Chondrocyte (in vitro differentiated cells): ENCODE data around the gene NOXA1. TPM values are rescaled to one million over a fixed set of nuclear protein-coding genes. Genes with fewer than 3 reads are reported as not detected.

ENCODE experiments used
- DNase-seq: peaks from one replicate; pipeline ENCODE4 v3.0.0; 2021; ENCODE audit warnings: mixed read lengths, low spot score
- H3K27ac Mint-ChIP-seq: one replicate; pipeline ENCODE4 v1.8.0; 2021; ENCODE audit warnings: mild to moderate bottlenecking, moderate library complexity, mixed read lengths; ENCODE audit not compliant: unreplicated experiment
- H3K27me3 Mint-ChIP-seq: 2 replicates; pipeline ENCODE4 v1.8.0; 2021; ENCODE audit warnings: low read depth, mixed read lengths
- H3K36me3 Mint-ChIP-seq: 2 replicates; pipeline ENCODE4 v1.8.0; 2021; ENCODE audit warnings: low read depth, mixed read lengths
- H3K4me1 Mint-ChIP-seq: 2 replicates; pipeline ENCODE4 v1.8.0; 2021; ENCODE audit warnings: low read depth, mild to moderate bottlenecking, mixed read lengths
- H3K4me3 Mint-ChIP-seq: one replicate; pipeline ENCODE4 v1.8.0; 2021; ENCODE audit warnings: mild to moderate bottlenecking, moderate library complexity, mixed read lengths; ENCODE audit not compliant: unreplicated experiment
- H3K9me3 Mint-ChIP-seq: 2 replicates; pipeline ENCODE4 v1.8.0; 2021; ENCODE audit warnings: low read depth, mixed read lengths
- microRNA-seq: library from miRNA; unstranded; fragments of <30 nt; microRNA quantifications from one replicate; pipeline ENCODE4 v1.2.0, GENCODE V29; 2020; ENCODE audit warnings: borderline number of aligned reads
- total RNA-seq: library from RNA; stranded (reverse); gene quantifications from 3 replicates; pipeline ENCODE4 v1.2.1, GENCODE V29; 2021
- TF ChIP-seq, protein P1 (sequence below): fragments of 200-600 bp; sonication (generic); IDR thresholded peaks from 2 replicates; pipeline ENCODE4 v1.5.0; 2021; ENCODE audit warnings: antibody characterized with exemption, mild to moderate bottlenecking, moderate library complexity

NOXA1 gene
- total RNA-seq, 1 donor from 2014 or later: 2.0 TPM

DNA sequence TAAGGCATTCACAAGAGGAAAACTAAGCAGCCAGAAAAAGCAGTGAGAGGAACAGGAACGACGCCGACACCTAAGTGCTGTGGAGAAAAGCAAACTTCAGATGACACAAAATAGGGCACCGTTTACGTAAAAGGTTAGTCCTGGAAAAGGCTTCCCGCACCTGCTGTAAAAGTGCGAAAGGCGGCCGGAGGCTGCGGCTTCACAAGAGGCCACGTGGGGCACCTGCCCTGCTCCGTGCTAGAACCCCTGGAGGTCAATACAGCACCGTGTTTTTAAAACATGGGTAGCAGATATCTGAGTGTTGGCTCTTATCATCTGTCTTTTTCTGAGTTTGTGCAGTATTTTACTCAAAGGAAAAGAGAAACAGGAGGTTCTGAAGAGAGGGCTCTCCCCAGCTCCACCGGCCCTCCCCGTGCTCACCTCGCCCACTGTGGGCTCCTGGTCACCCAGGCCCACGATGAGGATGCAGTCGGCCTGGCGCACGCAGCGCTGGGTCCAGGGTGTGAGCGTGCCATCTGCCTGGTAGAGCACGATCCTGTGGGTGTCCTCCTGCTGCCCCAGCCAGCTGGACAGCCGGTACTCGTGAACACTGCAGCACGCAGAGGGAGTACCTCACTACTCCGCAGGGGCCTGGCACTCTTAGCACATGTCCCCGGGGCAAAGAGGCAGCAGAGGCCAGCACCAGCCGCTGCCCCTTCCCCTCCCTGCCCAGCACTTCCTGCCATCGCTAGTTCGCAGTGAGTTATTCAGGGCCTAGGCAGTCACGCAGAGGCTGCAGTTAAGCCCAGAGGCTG lies 56.9 kb downstream of the NOXA1 start:
- TF ChIP-seq, protein P1, sequence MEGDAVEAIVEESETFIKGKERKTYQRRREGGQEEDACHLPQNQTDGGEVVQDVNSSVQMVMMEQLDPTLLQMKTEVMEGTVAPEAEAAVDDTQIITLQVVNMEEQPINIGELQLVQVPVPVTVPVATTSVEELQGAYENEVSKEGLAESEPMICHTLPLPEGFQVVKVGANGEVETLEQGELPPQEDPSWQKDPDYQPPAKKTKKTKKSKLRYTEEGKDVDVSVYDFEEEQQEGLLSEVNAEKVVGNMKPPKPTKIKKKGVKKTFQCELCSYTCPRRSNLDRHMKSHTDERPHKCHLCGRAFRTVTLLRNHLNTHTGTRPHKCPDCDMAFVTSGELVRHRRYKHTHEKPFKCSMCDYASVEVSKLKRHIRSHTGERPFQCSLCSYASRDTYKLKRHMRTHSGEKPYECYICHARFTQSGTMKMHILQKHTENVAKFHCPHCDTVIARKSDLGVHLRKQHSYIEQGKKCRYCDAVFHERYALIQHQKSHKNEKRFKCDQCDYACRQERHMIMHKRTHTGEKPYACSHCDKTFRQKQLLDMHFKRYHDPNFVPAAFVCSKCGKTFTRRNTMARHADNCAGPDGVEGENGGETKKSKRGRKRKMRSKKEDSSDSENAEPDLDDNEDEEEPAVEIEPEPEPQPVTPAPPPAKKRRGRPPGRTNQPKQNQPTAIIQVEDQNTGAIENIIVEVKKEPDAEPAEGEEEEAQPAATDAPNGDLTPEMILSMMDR: no peak
- Mint-ChIP-seq H3K27me3 (no peaks in the 10 kb centered on the region), H3K27ac (no peak overlapping the region), H3K9me3 (peaks cover 11% of the 10 kb centered on the region), H3K4me1 (peaks cover 20% of the 10 kb centered on the region), H3K4me3 (no peak overlapping the region), H3K36me3 (peaks cover 10% of the 10 kb centered on the region)
- DNase-seq: no peak

- Mint-ChIP-seq H3K36me3 (peaks cover 5% of the 10 kb centered on the region), H3K9me3 (peaks cover 6% of the 10 kb centered on the region), H3K4me1 (peaks cover 20% of the 10 kb centered on the region), H3K27me3 (no peaks in the 10 kb centered on the region), H3K4me3 (no peak overlapping the region), H3K27ac (no peak overlapping the region)
- DNase-seq: peak; percentile 92
- TF ChIP-seq, protein P1: no peak
Measured at GRCh38 chr9:137480686-137481683, 57.8 kb downstream of the NOXA1 start.

- Mint-ChIP-seq H3K4me3 (no peak overlapping the region), H3K27me3 (no peaks in the 10 kb centered on the region), H3K27ac (peak overlapping the region; percentile 19), H3K36me3 (peaks cover 2% of the 10 kb centered on the region), H3K4me1 (peaks cover 20% of the 10 kb centered on the region), H3K9me3 (no peaks in the 10 kb centered on the region)
- TF ChIP-seq, protein P1: no peak
- DNase-seq: no peak
Measured at GRCh38 chr9:137482094-137482781, 59.0 kb downstream of the NOXA1 start.

Small RNA genes within 50 kb of the gene (microRNA-seq; reads per million reads assigned to microRNA genes)
- 7.8 reads per million, percentile 15 among the genes with 10 or more reads in this experiment for gene MIR7114

Other genes starting within 250 kb of the NOXA1 start
- 40.3 to 62.6 TPM (median 41.0 TPM) in 3 replicates for gene ANAPC2, start 234.8 kb upstream of the NOXA1 start, total RNA-seq
- gene SSNA1, start 234.7 kb upstream of the NOXA1 start, total RNA-seq: 54.5 to 57.8 TPM (median 55.5 TPM) in 3 replicates
- gene TPRN, start 222.7 kb upstream of the NOXA1 start, total RNA-seq: 19.5 to 20.0 TPM (median 19.7 TPM) in 3 replicates
- gene TMEM203, start 217.7 kb upstream of the NOXA1 start, total RNA-seq: 34.9 to 36.8 TPM (median 36.7 TPM) in 3 replicates
- 10.8 to 17.7 TPM (median 13.2 TPM) in 3 replicates for gene NDOR1, start 217.7 kb upstream of the NOXA1 start, total RNA-seq
- 3.3 to 4.4 TPM (median 3.6 TPM) in 3 replicates for gene RNF208, start 201.2 kb upstream of the NOXA1 start, total RNA-seq
- 0.44 to 0.92 TPM (median 0.79 TPM) in 3 replicates for gene CYSRT1, start 198.2 kb upstream of the NOXA1 start, total RNA-seq
- 0.22 TPM in 1 of 3 replicates, not detected in the others for gene RNF224, start 195.9 kb upstream of the NOXA1 start, total RNA-seq
- not detected in 3 replicates for gene SLC34A3, start 192.5 kb upstream of the NOXA1 start, total RNA-seq
- gene TUBB4B, start 182.1 kb upstream of the NOXA1 start, total RNA-seq: 117 to 155 TPM (median 121 TPM) in 3 replicates
- not detected in 3 replicates for gene STPG3, start 172.1 kb upstream of the NOXA1 start, total RNA-seq
- gene NELFB, start 168.1 kb upstream of the NOXA1 start, total RNA-seq: 48.0 to 55.1 TPM (median 52.4 TPM) in 3 replicates
- 0.85 to 3.5 TPM (median 3.4 TPM) in 3 replicates for gene TOR4A, start 145.7 kb upstream of the NOXA1 start, total RNA-seq
- gene NRARP, start 121.1 kb upstream of the NOXA1 start, total RNA-seq: 0.39 to 6.9 TPM (median 6.7 TPM) in 3 replicates
- 10.7 to 15.7 TPM (median 11.6 TPM) in 3 replicates for gene EXD3, start 231 bp upstream of the NOXA1 start, total RNA-seq
- gene ENTPD8, start 18.0 kb downstream of the NOXA1 start, total RNA-seq: 0.10 TPM in 1 of 3 replicates, not detected in the others
- gene NSMF, start 35.9 kb downstream of the NOXA1 start, total RNA-seq: 81.5 to 86.8 TPM (median 86.1 TPM) in 3 replicates
- gene PNPLA7, start 127.0 kb downstream of the NOXA1 start, total RNA-seq: 3.6 to 4.2 TPM (median 4.1 TPM) in 3 replicates
- gene MRPL41, start 128.5 kb downstream of the NOXA1 start, total RNA-seq: 50.6 to 55.4 TPM (median 53.5 TPM) in 3 replicates
- 25.8 to 33.9 TPM (median 27.9 TPM) in 3 replicates for gene DPH7, start 155.5 kb downstream of the NOXA1 start, total RNA-seq
- 32.5 to 34.8 TPM (median 33.0 TPM) in 3 replicates for gene ZMYND19, start 167.1 kb downstream of the NOXA1 start, total RNA-seq
- gene ARRDC1, start 182.3 kb downstream of the NOXA1 start, total RNA-seq: 24.5 to 27.3 TPM (median 27.2 TPM) in 3 replicates
- 59.6 to 92.3 TPM (median 61.0 TPM) in 3 replicates for gene EHMT1, start 195.6 kb downstream of the NOXA1 start, total RNA-seq